Thoracic aorta (tissue), 2 donors: Measurements from ENCODE around the gene PAK4. TPM values are rescaled to one million over a fixed set of nuclear protein-coding genes. Genes with fewer than 3 reads are reported as not detected.
"Not testable (repeated sequence)": the region's sequence is repeated elsewhere in the genome, so short reads cannot be mapped to it uniquely, and the experiment has no call there.

Source experiments
- ATAC-seq: fragments of 150-250 bp; one replicate; pipeline ENCODE4 v1.8.0; 2017; ENCODE audit warnings: low read depth; ENCODE audit not compliant: insufficient number of reproducible peaks, low FRiP score
- DNase-seq: peaks from one replicate; pipeline ENCODE4 v3.0.0-alpha.2; 2020; ENCODE audit warnings: low spot score
- H3K27ac ChIP-seq, 2 donors: fragments of 200-600 bp; sonication (generic); 1 replicate in 1 of 2; 2 replicates in 1 of 2; pipeline ENCODE4 v1.5.1; 2016; ENCODE audit warnings: mild to moderate bottlenecking in 2 of 2, moderate library complexity in 2 of 2
- H3K27me3 ChIP-seq: fragments of 200-600 bp; sonication (generic); replicated peaks from 2 replicates; pipeline ENCODE4 v1.6.0; 2016; ENCODE audit warnings: mild to moderate bottlenecking; ENCODE audit not compliant: insufficient read depth
- H3K36me3 ChIP-seq: fragments of 200-600 bp; sonication (generic); one replicate; pipeline ENCODE4 v1.5.1; 2016
- H3K4me1 ChIP-seq, 2 donors: fragments of 200-600 bp; sonication (generic); 1 replicate in 1 of 2; 2 replicates in 1 of 2; pipeline versions ENCODE4 v1.5.1 to v1.6.0; 2016; ENCODE audit warnings: low read depth in 2 of 2, mild to moderate bottlenecking in 1 of 2; ENCODE audit not compliant: control insufficient read depth in 1 of 2
- H3K4me3 ChIP-seq: fragments of 200-600 bp; sonication (generic); 2 replicates; pipeline ENCODE4 v1.5.1; 2016; ENCODE audit warnings: mild to moderate bottlenecking
- H3K9me3 ChIP-seq: fragments of 200-600 bp; sonication (generic); 2 replicates; pipeline ENCODE4 v1.5.1; 2016
- CTCF ChIP-seq: fragments of 200-600 bp; sonication (generic); IDR thresholded peaks from one replicate; pipeline ENCODE4 v1.5.1; 2019; ENCODE audit warnings: antibody characterized with exemption
- total RNA-seq, 2 donors: library from RNA; depleted of rRNA; stranded (reverse); fragments of >200 nt; gene quantifications; one replicate each; pipeline versions ENCODE4 v1.1.0 to v1.2.3, GENCODE V29; 2016

Gene PAK4
- total RNA-seq, 2 donors from 2014 or later = 7.4 to 8.7 TPM

- TF ChIP-seq CTCF = no peak
Measured at GRCh38 chr19:39142630-39143029, 17.0 kb downstream of the PAK4 start.

GRCh38 chr19:39143757-39144289 lies 18.2 kb downstream of the PAK4 start:
- not testable (repeated sequence) for H3K9me3 ChIP-seq, DNase-seq, H3K27me3 ChIP-seq, H3K4me3 ChIP-seq, ATAC-seq, H3K36me3 ChIP-seq
- Histone ChIP-seq H3K27ac (peak overlapping the region; percentile 57 to 78), H3K4me1 (peaks cover 14 to 40% of the 10 kb centered on the region in 2 donors)

More at GRCh38 chr19:39142630-39143029, 17.0 kb downstream of the PAK4 start:
- H3K4me3 ChIP-seq = no peak overlapping the region
- no peak for ATAC-seq
- no peak overlapping the region for H3K27ac ChIP-seq
- peaks cover 14 to 46% of the 10 kb centered on the region in 2 donors for H3K4me1 ChIP-seq
- H3K27me3 ChIP-seq = no peaks in the 10 kb centered on the region
- H3K9me3 ChIP-seq = no peaks in the 10 kb centered on the region
- H3K36me3 ChIP-seq = no peaks in the 10 kb centered on the region
- no peak for DNase-seq

- Histone ChIP-seq H3K27ac (peak overlapping the region; percentile 59 to 78), H3K4me3 (peak overlapping the region; percentile 59), H3K27me3 (no peaks in the 10 kb centered on the region), H3K9me3 (no peaks in the 10 kb centered on the region), H3K36me3 (no peaks in the 10 kb centered on the region), H3K4me1 (peaks cover 14 to 34% of the 10 kb centered on the region in 2 donors)
- ATAC-seq (no peak), DNase-seq (no peak)
- no peak for TF ChIP-seq CTCF
Measured at GRCh38 chr19:39144290-39145071, 18.9 kb downstream of the PAK4 start.

- Histone ChIP-seq H3K27ac (peak overlapping the region; percentile 59 to 78), H3K4me3 (peak overlapping the region; percentile 59), H3K4me1 (peaks cover 14 to 28% of the 10 kb centered on the region in 2 donors), H3K27me3 (no peaks in the 10 kb centered on the region), H3K9me3 (no peaks in the 10 kb centered on the region), H3K36me3 (no peaks in the 10 kb centered on the region)
- TF ChIP-seq CTCF = peak; percentile 39
- no peak for DNase-seq
- no peak for ATAC-seq
Measured at GRCh38 chr19:39145180-39145953, 19.8 kb downstream of the PAK4 start.

GRCh38 chr19:39146091-39146490 lies 20.5 kb downstream of the PAK4 start:
- Histone ChIP-seq H3K4me3 (peak overlapping the region; percentile 59), H3K9me3 (no peaks in the 10 kb centered on the region), H3K4me1 (peaks cover 14 to 28% of the 10 kb centered on the region in 2 donors), H3K27ac (peak overlapping the region; percentile 13 to 78), H3K27me3 (no peaks in the 10 kb centered on the region), H3K36me3 (no peaks in the 10 kb centered on the region)
- no peak for TF ChIP-seq CTCF
- no peak for DNase-seq
- ATAC-seq = no peak
